Posterior cingulate gyrus (tissue), 11 donors: ENCODE measurements around the gene PARD3.
A peak's percentile ranks its signal among the peaks of the same experiment; 100 is the strongest.

Experiments used
- DNase-seq, 10 donors: peaks; one replicate each; pipeline versions ENCODE4 v3.0.0 to v3.0.0-alpha.2; 2020 to 2021; ENCODE audit warnings: mixed read lengths in 3 of 10
- intact Hi-C: fragments of 100-400 bp; cut with DNase I; formaldehyde crosslinking; loops from one replicate; pipeline ENCODE4 v1.15.1; 2023

PARD3 gene

GRCh38 chr10:34191406-34191805, 623.7 kb downstream of the PARD3 start:
- no peak for DNase-seq
- intact Hi-C loops: no loop called here

GRCh38 chr10:34190580-34190979, 624.5 kb downstream of the PARD3 start:
- intact Hi-C loops: no loop called here
- DNase-seq: peak in 2 of 10 donors; percentile 21 to 64

GRCh38 chr10:34189830-34190229, 625.3 kb downstream of the PARD3 start:
- intact Hi-C loops: no loop called here

GRCh38 chr10:34188221-34188620, 626.9 kb downstream of the PARD3 start:
- intact Hi-C loops: no loop called here
- DNase-seq: no peak

More at GRCh38 chr10:34189830-34190229, 625.3 kb downstream of the PARD3 start:
- DNase-seq: no peak

GRCh38 chr10:34187201-34187600, 627.9 kb downstream of the PARD3 start:
- no peak for DNase-seq
- intact Hi-C loops: no loop called here

GRCh38 chr10:34186745-34187144, 628.4 kb downstream of the PARD3 start:
- intact Hi-C loops: no loop called here
- no peak for DNase-seq

- no peak for DNase-seq
- intact Hi-C loops: no loop called here
These were observed 629.1 kb downstream of the PARD3 start for GRCh38 chr10:34185998-34186397.

- no peak for DNase-seq
- intact Hi-C loops: no loop called here
These were observed 630.1 kb downstream of the PARD3 start for GRCh38 chr10:34184939-34185386.

GRCh38 chr10:34184397-34184796, 630.7 kb downstream of the PARD3 start:
- no peak for DNase-seq
- intact Hi-C loops: no loop called here

- intact Hi-C loops: no loop called here
- DNase-seq: no peak
These were observed 631.9 kb downstream of the PARD3 start for GRCh38 chr10:34183016-34183796.

GRCh38 chr10:34181553-34182300, 633.4 kb downstream of the PARD3 start:
- peak in 1 of 10 donors; percentile 66 for DNase-seq
- intact Hi-C loops: no loop called here

- DNase-seq: no peak
- intact Hi-C loops: no loop called here
These were observed 634.3 kb downstream of the PARD3 start for GRCh38 chr10:34180749-34181148.

GRCh38 chr10:34179280-34179679, 635.8 kb downstream of the PARD3 start:
- no peak for DNase-seq
- intact Hi-C loops: no loop called here

GRCh38 chr10:34178756-34179155, 636.3 kb downstream of the PARD3 start:
- DNase-seq: no peak
- intact Hi-C loops: no loop called here

GRCh38 chr10:34178196-34178595, 636.9 kb downstream of the PARD3 start:
- intact Hi-C loops: no loop called here
- no peak for DNase-seq

GRCh38 chr10:34177445-34177844, 637.7 kb downstream of the PARD3 start:
- DNase-seq: no peak
- intact Hi-C loops: no loop called here

GRCh38 chr10:34176351-34176750, 638.7 kb downstream of the PARD3 start:
- no peak for DNase-seq
- intact Hi-C loops: no loop called here

- intact Hi-C loops: no loop called here
- DNase-seq: no peak
These were observed 640.0 kb downstream of the PARD3 start for GRCh38 chr10:34175121-34175520.

- no peak for DNase-seq
These were observed 642.1 kb downstream of the PARD3 start for GRCh38 chr10:34172936-34173533.

GRCh38 chr10:34171957-34172527, 643.1 kb downstream of the PARD3 start:
- no peak for DNase-seq
- intact Hi-C loops: no loop called here

More at GRCh38 chr10:34172936-34173533, 642.1 kb downstream of the PARD3 start:
- intact Hi-C loops: no loop called here

GRCh38 chr10:34169677-34170076, 645.4 kb downstream of the PARD3 start:
- no peak for DNase-seq
- intact Hi-C loops: no loop called here
